GM23338 (cell line): ENCODE data around the gene ZNF48. TPM values are rescaled to one million over a fixed set of nuclear protein-coding genes. Genes with fewer than 3 reads are reported as not detected.

Experiments used
- ATAC-seq: fragments of 200-7000 bp; cut with Tn5 transposase; 3 replicates; pipeline ENCODE4 v1.9.1; 2020
- DNase-seq: peaks from one replicate; pipeline ENCODE4 v3.0.0-alpha.2; 2015; ENCODE audit warnings: low spot score
- H2AFZ ChIP-seq: fragments of 200-600 bp; sonication (generic); 2 replicates; pipeline ENCODE4 v1.8.0; 2016; ENCODE audit warnings: antibody characterized with exemption, mild to moderate bottlenecking, moderate library complexity
- H3F3A ChIP-seq: fragments of 200-600 bp; sonication (generic); replicated peaks from 2 replicates; pipeline ENCODE4 v1.8.0; 2017; ENCODE audit warnings: antibody characterized with exemption, mixed run types, low read depth
- H3K27ac ChIP-seq: fragments of 200-600 bp; sonication (generic); 2 replicates; pipeline ENCODE4 v1.6.1; 2016; ENCODE audit warnings: low read depth
- H3K27me3 ChIP-seq: fragments of 200-600 bp; sonication (generic); 2 replicates; pipeline ENCODE4 v1.8.0; 2016; ENCODE audit warnings: mild to moderate bottlenecking, mixed run types, moderate library complexity; ENCODE audit not compliant: insufficient read depth
- H3K36me3 ChIP-seq: fragments of 200-600 bp; sonication (generic); 2 replicates; pipeline ENCODE4 v1.8.0; 2016; ENCODE audit warnings: mild to moderate bottlenecking; ENCODE audit not compliant: insufficient read depth
- H3K4me1 ChIP-seq: fragments of 200-600 bp; sonication (generic); 2 replicates; pipeline ENCODE4 v1.8.0; 2016; ENCODE audit warnings: mild to moderate bottlenecking, moderate library complexity; ENCODE audit not compliant: insufficient read depth
- H3K4me2 ChIP-seq: fragments of 200-600 bp; sonication (generic); 2 replicates; pipeline ENCODE4 v1.7.1; 2017; ENCODE audit warnings: mixed run types
- H3K4me3 ChIP-seq: fragments of 200-600 bp; sonication (generic); 2 replicates; pipeline ENCODE4 v1.6.1; 2016; ENCODE audit warnings: mixed run types
- H3K79me2 ChIP-seq: fragments of 200-600 bp; sonication (generic); replicated peaks from 2 replicates; pipeline ENCODE4 v1.8.0; 2017; ENCODE audit warnings: mild to moderate bottlenecking; ENCODE audit not compliant: insufficient read depth
- H3K9me2 ChIP-seq: fragments of 200-600 bp; sonication (generic); 2 replicates; pipeline ENCODE4 v1.8.0; 2017; ENCODE audit not compliant: insufficient read depth
- H4K20me1 ChIP-seq: fragments of 200-600 bp; sonication (generic); replicated peaks from 2 replicates; pipeline ENCODE4 v1.8.0; 2017; ENCODE audit warnings: mild to moderate bottlenecking; ENCODE audit not compliant: insufficient read depth
- H3K27ac Mint-ChIP-seq: 2 replicates; pipeline ENCODE4 v1.8.0; 2020; ENCODE audit warnings: inconsistent platforms, mild to moderate bottlenecking, moderate library complexity, mixed read lengths
- H3K27me3 Mint-ChIP-seq: 3 replicates; pipeline ENCODE4 v1.8.0; 2022; ENCODE audit warnings: low read depth, mild to moderate bottlenecking, moderate library complexity, mixed read lengths, inconsistent platforms; ENCODE audit not compliant: insufficient read depth, poor library complexity
- H3K36me3 Mint-ChIP-seq: 3 replicates; pipeline ENCODE4 v1.8.0; 2021; ENCODE audit warnings: low read depth, mild to moderate bottlenecking, inconsistent platforms, moderate library complexity, mixed read lengths
- H3K4me1 Mint-ChIP-seq: 3 replicates; pipeline ENCODE4 v1.8.0; 2020; ENCODE audit warnings: mild to moderate bottlenecking, inconsistent platforms, mixed read lengths
- H3K4me3 Mint-ChIP-seq: 3 replicates; pipeline ENCODE4 v1.8.0; 2021; ENCODE audit warnings: moderate library complexity, mild to moderate bottlenecking, inconsistent platforms, mixed read lengths
- H3K9me3 Mint-ChIP-seq: 3 replicates; pipeline ENCODE4 v1.8.0; 2020; ENCODE audit warnings: moderate library complexity, mild to moderate bottlenecking, inconsistent platforms, mixed read lengths
- CREB1 ChIP-seq: fragments of 250-450 bp; sonication (Bioruptor Pico); IDR thresholded peaks from 2 replicates; pipeline ENCODE4 v1.5.0; 2020; ENCODE audit warnings: low read depth, mild to moderate bottlenecking, moderate library complexity
- EZH2phosphoT487 ChIP-seq: fragments of 200-600 bp; sonication (generic); IDR thresholded peaks from one replicate; pipeline ENCODE4 v1.8.1; 2018; ENCODE audit warnings: antibody characterized with exemption; ENCODE audit not compliant: unreplicated experiment
- NANOG ChIP-seq: IDR thresholded peaks from 2 replicates; pipeline ENCODE4 v1.6.1; 2016; ENCODE audit warnings: antibody characterized with exemption, borderline replicate concordance
- POLR2AphosphoS5 ChIP-seq: IDR thresholded peaks from 2 replicates; pipeline ENCODE4 v1.6.1; 2016; ENCODE audit warnings: antibody characterized with exemption, low read depth
- STAT1 ChIP-seq: IDR thresholded peaks from one replicate; pipeline ENCODE4 v1.6.1; 2016; ENCODE audit warnings: antibody characterized with exemption; ENCODE audit not compliant: unreplicated experiment
- ZNF114 ChIP-seq: fragments of 250-450 bp; sonication (Bioruptor Pico); IDR thresholded peaks from 2 replicates; pipeline ENCODE4 v1.5.0; 2020; ENCODE audit warnings: mild to moderate bottlenecking, moderate library complexity
- polyA plus RNA-seq: library from polyadenylated mRNA; unstranded; fragments of >200 nt; fragmentation: Nextera tagmentation; extraction: Ambion mirVana; gene quantifications from 2 replicates; pipeline ENCODE4 v1.2.1, GENCODE V29; 2016
- total RNA-seq: library from RNA; depleted of rRNA; stranded (reverse); fragments of >200 nt; shearing (Covaris generic); gene quantifications from 2 replicates; pipeline ENCODE4 v1.2.3, GENCODE V29; 2014
- TF ChIP-seq, protein P1 (sequence below), 2 experiments: fragments of 200-600 bp in 1 of 2; sonication (generic) in 1 of 2; conservative IDR thresholded peaks; 2 replicates each; pipeline versions ENCODE4 v1.5.1 to v1.6.1; 2016 to 2017; ENCODE audit warnings: antibody characterized with exemption in 2 of 2, low read depth in 2 of 2, mild to moderate bottlenecking in 2 of 2, moderate library complexity in 1 of 2

The ZNF48 gene
- total and polyA plus RNA-seq, 2 experiments from 2014 or later: 4.8 to 44.3 TPM

DNA sequence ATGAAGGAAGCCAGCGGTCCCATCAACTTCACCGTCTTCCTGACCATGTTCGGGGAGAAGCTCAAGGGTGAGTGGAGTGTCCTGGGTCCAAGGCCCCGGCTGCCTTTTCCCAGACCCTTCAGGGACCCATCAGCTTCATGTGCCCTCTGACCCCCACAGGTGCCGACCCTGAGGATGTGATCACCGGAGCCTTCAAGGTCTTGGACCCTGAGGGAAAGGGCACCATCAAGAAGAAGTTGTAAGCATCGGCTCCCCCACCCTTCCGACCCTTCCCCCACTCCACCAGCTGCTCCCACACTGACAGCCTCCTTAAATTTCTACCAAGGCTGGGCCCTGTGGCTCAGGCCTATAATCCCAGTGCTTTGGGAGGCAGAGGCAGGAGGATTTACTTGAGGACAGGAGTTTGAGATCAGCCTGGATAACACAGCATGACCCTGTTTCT is 18.7 kb upstream of the ZNF48 start:
- TF ChIP-seq ZNF114 (CRISPR knock-in tag): no peak
- Histone ChIP-seq H4K20me1 (no peaks in the 10 kb centered on the region), H3K9me2 (no peaks in the 10 kb centered on the region), H3K4me3 (no peak overlapping the region; the same call in 1 of the 2 replicates), H3K4me2 (peak overlapping the region; percentile 99), H3K79me2 (0 out of 2 replicates have a peak, but pooled peaks cover 4% of the 10 kb centered on the region), H2AFZ (peak overlapping the region; percentile 83; the same call in 1 of the 2 replicates), H3K27me3 (no peaks in the 10 kb centered on the region), H3K4me1 (peaks cover 11% of the 10 kb centered on the region), H3F3A (peaks cover 24% of the 10 kb centered on the region), H3K27ac (peak overlapping the region; percentile 100), H3K36me3 (no peaks in the 10 kb centered on the region)
- Mint-ChIP-seq H3K27me3 (peaks cover 25% of the 10 kb centered on the region), H3K4me1 (peaks cover 26% of the 10 kb centered on the region), H3K27ac (no peak overlapping the region), H3K9me3 (no peaks in the 10 kb centered on the region; the same call in none of the 3 replicates), H3K4me3 (no peak overlapping the region; the same call in 2 of the 3 replicates), H3K36me3 (peaks cover 3% of the 10 kb centered on the region; the same call in 2 of the 3 replicates)
- DNase-seq (no peak), ATAC-seq (no peak)

- Histone ChIP-seq H3K27me3 (no peaks in the 10 kb centered on the region), H3K36me3 (no peaks in the 10 kb centered on the region), H3K27ac (peak overlapping the region; percentile 100), H2AFZ (peak overlapping the region; percentile 83; the same call in 1 of the 2 replicates), H3K4me3 (peak overlapping the region; percentile 94), H3K4me1 (peaks cover 11% of the 10 kb centered on the region), H3F3A (peaks cover 24% of the 10 kb centered on the region), H3K4me2 (peak overlapping the region; percentile 99), H3K79me2 (0 out of 2 replicates have a peak, but pooled peaks cover 4% of the 10 kb centered on the region), H3K9me2 (no peaks in the 10 kb centered on the region), H4K20me1 (no peaks in the 10 kb centered on the region)
- ATAC-seq (peak; percentile 47), DNase-seq (peak; percentile 66)
- peaks cover 25% of the 10 kb centered on the region for H3K27me3 Mint-ChIP-seq
- TF ChIP-seq NANOG (no peak), CREB1 (no peak), STAT1 (no peak), EZH2phosphoT487 (no peak)
- TF ChIP-seq, protein P1, sequence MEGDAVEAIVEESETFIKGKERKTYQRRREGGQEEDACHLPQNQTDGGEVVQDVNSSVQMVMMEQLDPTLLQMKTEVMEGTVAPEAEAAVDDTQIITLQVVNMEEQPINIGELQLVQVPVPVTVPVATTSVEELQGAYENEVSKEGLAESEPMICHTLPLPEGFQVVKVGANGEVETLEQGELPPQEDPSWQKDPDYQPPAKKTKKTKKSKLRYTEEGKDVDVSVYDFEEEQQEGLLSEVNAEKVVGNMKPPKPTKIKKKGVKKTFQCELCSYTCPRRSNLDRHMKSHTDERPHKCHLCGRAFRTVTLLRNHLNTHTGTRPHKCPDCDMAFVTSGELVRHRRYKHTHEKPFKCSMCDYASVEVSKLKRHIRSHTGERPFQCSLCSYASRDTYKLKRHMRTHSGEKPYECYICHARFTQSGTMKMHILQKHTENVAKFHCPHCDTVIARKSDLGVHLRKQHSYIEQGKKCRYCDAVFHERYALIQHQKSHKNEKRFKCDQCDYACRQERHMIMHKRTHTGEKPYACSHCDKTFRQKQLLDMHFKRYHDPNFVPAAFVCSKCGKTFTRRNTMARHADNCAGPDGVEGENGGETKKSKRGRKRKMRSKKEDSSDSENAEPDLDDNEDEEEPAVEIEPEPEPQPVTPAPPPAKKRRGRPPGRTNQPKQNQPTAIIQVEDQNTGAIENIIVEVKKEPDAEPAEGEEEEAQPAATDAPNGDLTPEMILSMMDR (conservative IDR thresholded peaks at IDR 0.05; ENCODE audit: low read depth in 2 of 2): no peak
- H3K27ac Mint-ChIP-seq: peak overlapping the region; percentile 100
- no peaks in the 10 kb centered on the region; the same call in none of the 3 replicates for H3K9me3 Mint-ChIP-seq
- peaks cover 24% of the 10 kb centered on the region for H3K4me1 Mint-ChIP-seq
- peaks cover 3% of the 10 kb centered on the region; the same call in 2 of the 3 replicates for H3K36me3 Mint-ChIP-seq
- H3K4me3 Mint-ChIP-seq: peak overlapping the region; percentile 93
Observed at GRCh38 chr16:30377050-30377811, 18.0 kb upstream of the ZNF48 start.

- Mint-ChIP-seq H3K27ac (peak overlapping the region; percentile 100), H3K4me3 (peak overlapping the region; percentile 93), H3K4me1 (peaks cover 24% of the 10 kb centered on the region), H3K9me3 (no peaks in the 10 kb centered on the region; the same call in none of the 3 replicates), H3K27me3 (peaks cover 24% of the 10 kb centered on the region), H3K36me3 (peaks cover 3% of the 10 kb centered on the region; the same call in 2 of the 3 replicates)
- Histone ChIP-seq H4K20me1 (no peaks in the 10 kb centered on the region), H3F3A (peaks cover 24% of the 10 kb centered on the region), H3K4me3 (peak overlapping the region; percentile 94), H3K4me1 (peaks cover 11% of the 10 kb centered on the region), H3K27ac (peak overlapping the region; percentile 100), H2AFZ (peak overlapping the region; percentile 93), H3K27me3 (no peaks in the 10 kb centered on the region), H3K79me2 (0 out of 2 replicates have a peak, but pooled peaks cover 4% of the 10 kb centered on the region), H3K4me2 (peak overlapping the region; percentile 99), H3K9me2 (no peaks in the 10 kb centered on the region), H3K36me3 (no peaks in the 10 kb centered on the region)
- ATAC-seq: no peak; the same call in 2 of the 3 replicates
- peak; percentile 92 for TF ChIP-seq CREB1
- no peak for TF ChIP-seq STAT1
- peak; percentile 59 for TF ChIP-seq POLR2AphosphoS5
- DNase-seq: peak; percentile 93
Observed at GRCh38 chr16:30377812-30378235, 17.4 kb upstream of the ZNF48 start.
